ENCODE results near the gene ZNF423. TPM values are rescaled to one million over a fixed set of nuclear protein-coding genes. Genes with fewer than 3 reads are reported as not detected.

ZNF423 gene
- total and polyA plus RNA-seq, 2 of the 13 experiments (the other 11 are each of a cell fraction or from before 2014, with no cell fraction given): 0.07 to 0.31 TPM

- no peak for TF ChIP-seq ZNF646 (CRISPR knock-in tag; IDR thresholded peaks at IDR 0.05)
- no peak for TF ChIP-seq MNT (IDR thresholded peaks at IDR 0.05)
- TF ChIP-seq HNF1A (IDR thresholded peaks at IDR 0.05; ENCODE audit: low read depth): no peak
- no peak for TF ChIP-seq HNF1A (CRISPR knock-in tag; IDR thresholded peaks at IDR 0.05; ENCODE audit: borderline replicate concordance)
- no peak for TF ChIP-seq ATRX (CRISPR knock-in tag; IDR thresholded peaks at IDR 0.05; ENCODE audit: borderline replicate concordance)
- TF ChIP-seq ZNF580 (CRISPR knock-in tag; IDR thresholded peaks at IDR 0.05; ENCODE audit: borderline replicate concordance, low read depth): no peak
- no peak for TF ChIP-seq SIX1 (CRISPR knock-in tag; IDR thresholded peaks at IDR 0.05; ENCODE audit: borderline replicate concordance)
- TF ChIP-seq CEBPZ (IDR thresholded peaks at IDR 0.05; ENCODE audit: low read length): no peak
Observed at GRCh38 chr16:49748322-49748721, 107.6 kb downstream of the ZNF423 start (continued).

Measured in HepG2 (cell line).